GM12801 (cell line): ENCODE results near the gene KCNC2.

Experiments
- CTCF ChIP-seq: IDR thresholded peaks from one replicate; pipeline ENCODE4 v1.5.1; 2011; ENCODE audit warnings: control low read depth; ENCODE audit not compliant: insufficient read length; ENCODE audit errors: extremely low read depth

Gene KCNC2

GRCh38 chr12:75190846-75191245 lies 18.8 kb downstream of the KCNC2 start:
- no peak for TF ChIP-seq CTCF

GRCh38 chr12:75184516-75184915 lies 25.1 kb downstream of the KCNC2 start:
- no peak for TF ChIP-seq CTCF

- TF ChIP-seq CTCF, result no peak
Observed at GRCh38 chr12:75183967-75184366, 25.7 kb downstream of the KCNC2 start.

GRCh38 chr12:75177997-75178396 lies 31.6 kb downstream of the KCNC2 start:
- TF ChIP-seq CTCF, result no peak

- no peak for TF ChIP-seq CTCF
Observed at GRCh38 chr12:75172611-75173010, 37.0 kb downstream of the KCNC2 start.

GRCh38 chr12:75170640-75171185 lies 38.9 kb downstream of the KCNC2 start:
- no peak for TF ChIP-seq CTCF

GRCh38 chr12:75162845-75163244 lies 46.8 kb downstream of the KCNC2 start:
- TF ChIP-seq CTCF, result no peak
